Body of pancreas (tissue), 4 donors: ENCODE measurements around the gene TAC4.

Experiments used
- CTCF ChIP-seq, 7 experiments: fragments of 450-650 bp in 4 of 7; fragments of 200-600 bp in 3 of 7; sonication (generic) in 3 of 7; IDR thresholded peaks; one replicate each; pipeline ENCODE4 v1.5.1; 2016 to 2019; ENCODE audit warnings: antibody characterized with exemption in 7 of 7
- POLR2A ChIP-seq, 3 donors: fragments of 450-650 bp; IDR thresholded peaks; one replicate each; pipeline ENCODE4 v1.6.1; 2016; ENCODE audit warnings: antibody characterized with exemption in 3 of 3, mild to moderate bottlenecking in 2 of 3

GRCh38 chr17:49850218-49850610, 2.3 kb upstream of the TAC4 start:
- TF ChIP-seq CTCF (IDR thresholded peaks at IDR 0.05) (no peak), POLR2A (IDR thresholded peaks at IDR 0.05) (no peak)
